ENCODE measurements around the gene RUBCN. TPM values are rescaled to one million over a fixed set of nuclear protein-coding genes. Genes with fewer than 3 reads are reported as not detected.

Gene RUBCN
- total and polyA plus RNA-seq, 9 of the 15 experiments (the other 6 are each of a cell fraction or from before 2014, with no cell fraction given): 8.4 to 24.0 (median 11.9) TPM

- TF ChIP-seq POLR3G (IDR thresholded peaks at IDR 0.05; ENCODE audit: extremely low read depth, insufficient read length, insufficient replicate concordance): no peak
- TF ChIP-seq, protein P1, sequence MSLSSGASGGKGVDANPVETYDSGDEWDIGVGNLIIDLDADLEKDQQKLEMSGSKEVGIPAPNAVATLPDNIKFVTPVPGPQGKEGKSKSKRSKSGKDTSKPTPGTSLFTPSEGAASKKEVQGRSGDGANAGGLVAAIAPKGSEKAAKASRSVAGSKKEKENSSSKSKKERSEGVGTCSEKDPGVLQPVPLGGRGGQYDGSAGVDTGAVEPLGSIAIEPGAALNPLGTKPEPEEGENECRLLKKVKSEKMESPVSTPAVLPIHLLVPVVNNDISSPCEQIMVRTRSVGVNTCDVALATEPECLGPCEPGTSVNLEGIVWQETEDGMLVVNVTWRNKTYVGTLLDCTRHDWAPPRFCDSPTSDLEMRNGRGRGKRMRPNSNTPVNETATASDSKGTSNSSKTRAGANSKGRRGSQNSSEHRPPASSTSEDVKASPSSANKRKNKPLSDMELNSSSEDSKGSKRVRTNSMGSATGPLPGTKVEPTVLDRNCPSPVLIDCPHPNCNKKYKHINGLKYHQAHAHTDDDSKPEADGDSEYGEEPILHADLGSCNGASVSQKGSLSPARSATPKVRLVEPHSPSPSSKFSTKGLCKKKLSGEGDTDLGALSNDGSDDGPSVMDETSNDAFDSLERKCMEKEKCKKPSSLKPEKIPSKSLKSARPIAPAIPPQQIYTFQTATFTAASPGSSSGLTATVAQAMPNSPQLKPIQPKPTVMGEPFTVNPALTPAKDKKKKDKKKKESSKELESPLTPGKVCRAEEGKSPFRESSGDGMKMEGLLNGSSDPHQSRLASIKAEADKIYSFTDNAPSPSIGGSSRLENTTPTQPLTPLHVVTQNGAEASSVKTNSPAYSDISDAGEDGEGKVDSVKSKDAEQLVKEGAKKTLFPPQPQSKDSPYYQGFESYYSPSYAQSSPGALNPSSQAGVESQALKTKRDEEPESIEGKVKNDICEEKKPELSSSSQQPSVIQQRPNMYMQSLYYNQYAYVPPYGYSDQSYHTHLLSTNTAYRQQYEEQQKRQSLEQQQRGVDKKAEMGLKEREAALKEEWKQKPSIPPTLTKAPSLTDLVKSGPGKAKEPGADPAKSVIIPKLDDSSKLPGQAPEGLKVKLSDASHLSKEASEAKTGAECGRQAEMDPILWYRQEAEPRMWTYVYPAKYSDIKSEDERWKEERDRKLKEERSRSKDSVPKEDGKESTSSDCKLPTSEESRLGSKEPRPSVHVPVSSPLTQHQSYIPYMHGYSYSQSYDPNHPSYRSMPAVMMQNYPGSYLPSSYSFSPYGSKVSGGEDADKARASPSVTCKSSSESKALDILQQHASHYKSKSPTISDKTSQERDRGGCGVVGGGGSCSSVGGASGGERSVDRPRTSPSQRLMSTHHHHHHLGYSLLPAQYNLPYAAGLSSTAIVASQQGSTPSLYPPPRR (CRISPR knock-in tag; IDR thresholded peaks at IDR 0.05; ENCODE audit: borderline replicate concordance): no peak
- TF ChIP-seq RBBP5 (IDR thresholded peaks at IDR 0.05; ENCODE audit: borderline replicate concordance, insufficient read depth, low read length, poor library complexity, severe bottlenecking): no peak
Observed at GRCh38 chr3:197680955-197681521, 55.7 kb downstream of the RUBCN start (continued).

DNA sequence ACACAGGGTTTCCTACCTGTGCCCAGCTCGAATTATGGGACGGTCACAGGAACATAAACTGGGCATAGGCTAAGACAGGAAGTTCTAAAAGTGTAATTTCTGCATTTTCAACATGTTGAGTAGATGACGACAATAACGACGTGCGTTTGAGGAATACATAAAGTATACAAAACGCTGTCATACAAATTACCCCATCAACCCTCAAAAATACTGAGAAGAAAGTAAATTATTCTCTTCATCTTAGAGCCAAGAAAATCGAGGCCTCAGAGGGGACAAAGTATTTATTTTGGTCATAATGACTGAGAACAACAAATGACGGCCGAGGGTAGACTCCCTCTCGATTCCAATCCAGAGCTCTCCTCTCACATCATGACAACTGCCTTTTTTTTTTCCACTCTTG lies 60.8 kb downstream of the RUBCN start:
- Histone ChIP-seq H3K27me3 (ENCODE audit: control insufficient read depth in 2 of 2, insufficient read depth in 2 of 2, low read length in 2 of 2) (no peaks in the 10 kb centered on the region), H3K4me3 (no peak overlapping the region), H3K9ac (ENCODE audit: insufficient read depth in 1 of 2, low read depth in 2 of 2, low read length in 2 of 2) (no peak overlapping the region), H3K9me1 (ENCODE audit: control insufficient read depth, insufficient read depth, low read length) (no peaks in the 10 kb centered on the region), H3K9me3 (replicated peaks; ENCODE audit: control insufficient read depth, insufficient read depth, low read depth, low read length) (peaks cover 2% of the 10 kb centered on the region; the same call in 1 of the 2 replicates), H3K4me1 (replicated peaks in 1 of 2; ENCODE audit: control insufficient read depth in 2 of 2, insufficient read depth in 2 of 2, low read length in 2 of 2) (peaks cover 0 to 5% of the 10 kb centered on the region in 2 experiments; a peak in 1 of 5 replicates), H4K20me1 (replicated peaks; ENCODE audit: control insufficient read depth, insufficient read depth, low read length) (no peaks in the 10 kb centered on the region), H3K4me2 (ENCODE audit: insufficient read depth, low read length) (no peak overlapping the region), H3K27ac (ENCODE audit: extremely low read depth, low read depth, low read length) (no peak overlapping the region), H3K36me3 (ENCODE audit: control insufficient read depth, insufficient read depth, low read length) (peaks cover 54% of the 10 kb centered on the region; the same call in 2 of the 3 replicates), H2AFZ (ENCODE audit: low read depth, low read length) (no peak overlapping the region), H3K79me2 (ENCODE audit: control insufficient read depth, insufficient read depth, low read length) (no peaks in the 10 kb centered on the region)
- DNase-seq (ENCODE audit: extremely low read depth in 1 of 4, low spot score in 3 of 4) (no peak), ATAC-seq (no peak), FAIRE-seq (no peak)
- 83% methylated on average over 11 of the region's 11 CpGs for WGBS (ENCODE audit: insufficient coverage, low coverage, missing lambda C conversion rate)
- CTCF ChIA-PET (ENCODE audit: low intra/inter-chr PET ratio): no interaction called here
- no TSS peak for BruUV-seq (replicated peaks)
- intact Hi-C loops (cut with micrococcal nuclease) (no loop called here), in situ Hi-C loops (cut with MboI) (loop anchor here (10.0 kb wide), 1 partner anchor 81 kb away; no protein-coding TSS in a partner anchor)
- POLR2A ChIA-PET: interaction anchor here (0.6 to 0.8 kb wide), 4 partner anchors 8 to 1234 kb away, joined by 3 to 4 read pairs (median 3); no protein-coding TSS in a partner anchor
- TF ChIP-seq ZNF830 (CRISPR knock-in tag; IDR thresholded peaks at IDR 0.05) (no peak), MYC (IDR thresholded peaks at IDR 0.05; ENCODE audit: low read depth, low read length) (no peak), MYC (CRISPR knock-in tag; IDR thresholded peaks at IDR 0.05; ENCODE audit: borderline replicate concordance, low read depth) (no peak), BRD4 (IDR thresholded peaks at IDR 0.05) (no peak), ZNF561 (CRISPR knock-in tag; conservative IDR thresholded peaks at IDR 0.05) (no peak), OTX1 (CRISPR knock-in tag; IDR thresholded peaks at IDR 0.05) (no peak)
- TF ChIP-seq, protein P2, sequence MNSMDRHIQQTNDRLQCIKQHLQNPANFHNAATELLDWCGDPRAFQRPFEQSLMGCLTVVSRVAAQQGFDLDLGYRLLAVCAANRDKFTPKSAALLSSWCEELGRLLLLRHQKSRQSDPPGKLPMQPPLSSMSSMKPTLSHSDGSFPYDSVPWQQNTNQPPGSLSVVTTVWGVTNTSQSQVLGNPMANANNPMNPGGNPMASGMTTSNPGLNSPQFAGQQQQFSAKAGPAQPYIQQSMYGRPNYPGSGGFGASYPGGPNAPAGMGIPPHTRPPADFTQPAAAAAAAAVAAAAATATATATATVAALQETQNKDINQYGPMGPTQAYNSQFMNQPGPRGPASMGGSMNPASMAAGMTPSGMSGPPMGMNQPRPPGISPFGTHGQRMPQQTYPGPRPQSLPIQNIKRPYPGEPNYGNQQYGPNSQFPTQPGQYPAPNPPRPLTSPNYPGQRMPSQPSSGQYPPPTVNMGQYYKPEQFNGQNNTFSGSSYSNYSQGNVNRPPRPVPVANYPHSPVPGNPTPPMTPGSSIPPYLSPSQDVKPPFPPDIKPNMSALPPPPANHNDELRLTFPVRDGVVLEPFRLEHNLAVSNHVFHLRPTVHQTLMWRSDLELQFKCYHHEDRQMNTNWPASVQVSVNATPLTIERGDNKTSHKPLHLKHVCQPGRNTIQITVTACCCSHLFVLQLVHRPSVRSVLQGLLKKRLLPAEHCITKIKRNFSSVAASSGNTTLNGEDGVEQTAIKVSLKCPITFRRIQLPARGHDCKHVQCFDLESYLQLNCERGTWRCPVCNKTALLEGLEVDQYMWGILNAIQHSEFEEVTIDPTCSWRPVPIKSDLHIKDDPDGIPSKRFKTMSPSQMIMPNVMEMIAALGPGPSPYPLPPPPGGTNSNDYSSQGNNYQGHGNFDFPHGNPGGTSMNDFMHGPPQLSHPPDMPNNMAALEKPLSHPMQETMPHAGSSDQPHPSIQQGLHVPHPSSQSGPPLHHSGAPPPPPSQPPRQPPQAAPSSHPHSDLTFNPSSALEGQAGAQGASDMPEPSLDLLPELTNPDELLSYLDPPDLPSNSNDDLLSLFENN (IDR thresholded peaks at IDR 0.05; ENCODE audit: low read depth in 2 of 2, low read length in 2 of 2): no peak
